Activated CD4-positive, CD25-positive, alpha-beta regulatory T cell (primary cell): Measurements from ENCODE around the gene HOXD1.

Source experiments
- DNase-seq, 4 experiments: peaks; one replicate each; lab custom pipeline; 2025; lab: John Stamatoyannopoulos, UW

Gene HOXD1

GRCh38 chr2:176187899-176188773, at the start of gene HOXD1:
Gene HOXD1, plus strand, starts transcription at chr2:176188668. Its CDS starts 134 bp downstream, at chr2:176188802.
- DNase-seq: no peak

- DNase-seq: no peak
These were observed 49.4 kb upstream of the HOXD1 start for GRCh38 chr2:176138923-176139660.

GRCh38 chr2:176139661-176140512, 48.6 kb upstream of the HOXD1 start:
- no peak for DNase-seq

- peak in 3 of 4 experiments; percentile 5 to 37 (median 14) for DNase-seq
These were observed 47.8 kb upstream of the HOXD1 start for GRCh38 chr2:176140513-176141317.

- DNase-seq: no peak
These were observed 46.2 kb upstream of the HOXD1 start for GRCh38 chr2:176142281-176142680.

- no peak for DNase-seq
These were observed 43.1 kb upstream of the HOXD1 start for GRCh38 chr2:176145085-176145969.

GRCh38 chr2:176146101-176146500, 42.4 kb upstream of the HOXD1 start:
- no peak for DNase-seq

- no peak for DNase-seq
These were observed 41.8 kb upstream of the HOXD1 start for GRCh38 chr2:176146645-176147044.

GRCh38 chr2:176147210-176147799, 41.2 kb upstream of the HOXD1 start:
- no peak for DNase-seq

- no peak for DNase-seq
These were observed 40.5 kb upstream of the HOXD1 start for GRCh38 chr2:176147800-176148496.

- DNase-seq: no peak
These were observed 39.6 kb upstream of the HOXD1 start for GRCh38 chr2:176148751-176149421.

GRCh38 chr2:176149481-176149938, 39.0 kb upstream of the HOXD1 start:
- DNase-seq: no peak

GRCh38 chr2:176149939-176150583, 38.4 kb upstream of the HOXD1 start:
- no peak for DNase-seq

GRCh38 chr2:176150584-176151441, 37.7 kb upstream of the HOXD1 start:
- DNase-seq: no peak

GRCh38 chr2:176151442-176152287, 36.8 kb upstream of the HOXD1 start, which contains the start of gene HOXD4:
Gene HOXD4, plus strand, starts transcription at chr2:176151550. Its CDS starts 84 bp downstream, at chr2:176151634.
- DNase-seq: no peak
